Measurements from ENCODE around the gene DAPK1. TPM values are rescaled to one million over a fixed set of nuclear protein-coding genes. Genes with fewer than 3 reads are reported as not detected.

DAPK1 gene
- total and polyA plus RNA-seq, 10 of the 15 experiments (the other 5 are each of a cell fraction or from before 2014, with no cell fraction given), result 8.2 to 94.7 (median 51.6) TPM

- H3K9me3 ChIP-seq (replicated peaks; ENCODE audit: control insufficient read depth, insufficient read depth, low read length), result no peaks in the 10 kb centered on the region; the same call in 2 of the 3 replicates
- no peak overlapping the region for H3K4me2 ChIP-seq (ENCODE audit: control insufficient read depth, insufficient read depth)
- DNase-seq (ENCODE audit: low read depth, low spot score) (no peak), FAIRE-seq (no peak), ATAC-seq (no peak)
- intact Hi-C loops (cut with micrococcal nuclease; ENCODE audit: unreplicated experiment) (no loop called here), in situ Hi-C loops (cut with MboI) (no loop called here)
- BruUV-seq (replicated peaks), result no TSS peak
- no peak overlapping the region for H2AFZ ChIP-seq (ENCODE audit: control insufficient read depth, low read depth, low read length)
- TF ChIP-seq PML (IDR thresholded peaks at IDR 0.05; ENCODE audit: low read length), result no peak
- no peak for TF ChIP-seq ZBED1 (IDR thresholded peaks at IDR 0.05; ENCODE audit: borderline replicate concordance)
- no peak for TF ChIP-seq E2F4 (IDR thresholded peaks at IDR 0.05; ENCODE audit: low read depth, low read length)
- no peak for TF ChIP-seq MTA2 (IDR thresholded peaks at IDR 0.05; ENCODE audit: low read depth)
- RAD21 ChIA-PET (ENCODE audit: unreplicated experiment), result no interaction called here
- H3K4me3 ChIP-seq, result no peak overlapping the region
- H3K27me3 ChIP-seq (replicated peaks in 1 of 2; ENCODE audit: control insufficient read depth in 2 of 2, insufficient read depth in 2 of 2, low read length in 1 of 2), result no peaks in the 10 kb centered on the region
- POLR2A ChIA-PET, result no interaction called here
- CTCF ChIA-PET, result interaction anchor here (1.6 kb wide), 1 partner anchor 291 kb away, joined by 5 read pairs; no protein-coding TSS in a partner anchor
- H3K4me1 ChIP-seq (ENCODE audit: control insufficient read depth, insufficient read depth, low read length), result no peaks in the 10 kb centered on the region
- H4K20me1 ChIP-seq (ENCODE audit: control insufficient read depth, insufficient read depth), result no peaks in the 10 kb centered on the region
- SMC1A ChIA-PET (ENCODE audit: uncharacterized antibody, unreplicated experiment), result interaction anchor here (1.3 kb wide), 1 partner anchor 292 kb away, joined by 3 read pairs; no protein-coding TSS in a partner anchor
- H3K36me3 ChIP-seq (ENCODE audit: control insufficient read depth in 2 of 2, insufficient read depth in 2 of 2, low read length in 1 of 2), result peaks cover 1 to 5% of the 10 kb centered on the region in 2 experiments; a peak in 3 of 4 replicates
- H3K9ac ChIP-seq (ENCODE audit: control insufficient read depth, insufficient read depth, low read length), result no peak overlapping the region
- 84% methylated on average over 6 of the region's 6 CpGs for WGBS (ENCODE audit: insufficient coverage, insufficient replicate concordance, low lambda C conversion rate, missing lambda C conversion rate)
- H3K27ac ChIP-seq (ENCODE audit: control insufficient read depth, insufficient read depth), result no peak overlapping the region
- H3K79me2 ChIP-seq (ENCODE audit: control insufficient read depth, insufficient read depth, low read length), result no peaks in the 10 kb centered on the region
Measured at GRCh38 chr9:87629104-87629503, 131.4 kb downstream of the DAPK1 start.

DNA sequence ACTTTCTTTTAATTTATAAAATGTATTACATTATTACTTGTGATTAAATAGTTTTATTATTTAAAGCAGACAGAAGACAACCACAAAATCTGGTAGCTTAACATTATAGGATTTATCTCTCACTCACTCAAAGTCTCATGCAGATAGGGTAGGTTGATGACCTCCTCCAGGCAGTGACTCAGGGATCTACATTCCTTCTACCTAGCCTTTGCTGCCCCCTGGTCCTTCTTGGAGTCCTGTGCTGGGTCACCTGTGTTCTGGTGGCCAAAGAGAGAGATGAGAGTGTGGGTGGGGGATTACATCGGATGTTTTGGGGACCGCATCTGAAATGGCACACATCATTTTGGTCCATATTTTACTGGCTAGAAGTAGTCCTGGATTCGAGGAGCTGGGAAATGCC lies 132.6 kb downstream of the DAPK1 start:
- H2AFZ ChIP-seq (ENCODE audit: control insufficient read depth, low read depth, low read length), result no peak overlapping the region
- ChIA-PET SMC1A (ENCODE audit: uncharacterized antibody, unreplicated experiment) (interaction anchor here (1.0 to 1.3 kb wide), 2 partner anchors 17 to 292 kb away, joined by 3 to 4 read pairs; no protein-coding TSS in a partner anchor), CTCF (interaction anchor here (0.6 to 1.6 kb wide), 3 partner anchors 33 to 293 kb away, joined by 3 to 5 read pairs (median 3); no protein-coding TSS in a partner anchor), POLR2A (no interaction called here), RAD21 (ENCODE audit: unreplicated experiment) (no interaction called here)
- 44% methylated on average over 3 of the region's 3 CpGs for WGBS (ENCODE audit: insufficient coverage, insufficient replicate concordance, low lambda C conversion rate, missing lambda C conversion rate)
- no TSS peak for BruUV-seq (replicated peaks)
- H3K4me3 ChIP-seq, result no peak overlapping the region
- no peak overlapping the region for H3K27ac ChIP-seq (ENCODE audit: control insufficient read depth, insufficient read depth)
- H3K27me3 ChIP-seq (replicated peaks in 1 of 2; ENCODE audit: control insufficient read depth in 2 of 2, insufficient read depth in 2 of 2, low read length in 1 of 2), result no peaks in the 10 kb centered on the region
- no peak for DNase-seq (ENCODE audit: low read depth, low spot score)
- no peak for FAIRE-seq
- no peaks in the 10 kb centered on the region for H4K20me1 ChIP-seq (ENCODE audit: control insufficient read depth, insufficient read depth)
- H3K9me3 ChIP-seq (replicated peaks; ENCODE audit: control insufficient read depth, insufficient read depth, low read length), result no peaks in the 10 kb centered on the region; the same call in 2 of the 3 replicates
- no peaks in the 10 kb centered on the region for H3K79me2 ChIP-seq (ENCODE audit: control insufficient read depth, insufficient read depth, low read length)
- intact Hi-C loops (cut with micrococcal nuclease; ENCODE audit: unreplicated experiment), result no loop called here
- no peaks in the 10 kb centered on the region for H3K4me1 ChIP-seq (ENCODE audit: control insufficient read depth, insufficient read depth, low read length)
- H3K4me2 ChIP-seq (ENCODE audit: control insufficient read depth, insufficient read depth), result no peak overlapping the region
- in situ Hi-C loops (cut with MboI), result no loop called here
- peaks cover 5 to 8% of the 10 kb centered on the region in 2 experiments; a peak in 3 of 4 replicates for H3K36me3 ChIP-seq (ENCODE audit: control insufficient read depth in 2 of 2, insufficient read depth in 2 of 2, low read length in 1 of 2)
- no peak for ATAC-seq
- no peak overlapping the region for H3K9ac ChIP-seq (ENCODE audit: control insufficient read depth, insufficient read depth, low read length)
- TF ChIP-seq RAD21 (IDR thresholded peaks at IDR 0.05; ENCODE audit: insufficient read depth, low read depth, low read length) (peak; percentile 22; the same call in 1 of the 2 replicates), BRCA1 (IDR thresholded peaks at IDR 0.05; ENCODE audit: low read depth, low read length) (no peak)
